ENCODE results near the gene CRACR2A.

- TF ChIP-seq CTCF (conservative IDR thresholded peaks at IDR 0.05; ENCODE audit: low read length) (no peak), EZH2phosphoT487 (IDR thresholded peaks at IDR 0.05; ENCODE audit: borderline replicate concordance, low read depth, low read length) (no peak)
Measured at GRCh38 chr12:3661028-3661427, 91.9 kb downstream of the CRACR2A start.
